GM12878 (cell line): Measurements from ENCODE around the gene DNAH11. TPM values are rescaled to one million over a fixed set of nuclear protein-coding genes. Genes with fewer than 3 reads are reported as not detected.

Experiments used
- ATAC-seq: fragments of 200-7000 bp; cut with Tn5 transposase; 3 replicates; pipeline ENCODE4 v1.9.1; 2020; ENCODE audit warnings: mild to moderate bottlenecking, moderate library complexity
- BruUV-seq: library from RNA; stranded (reverse); fragments of 400-500 nt; replicated peaks from 2 replicates; lab custom pipeline; 2021; lab: Mats Ljungman, UMichigan
- CTCF ChIA-PET: fragments of 300-600 bp; sonication (Branson Sonifier 250); formaldehyde crosslinking; extraction: SDS; loops from one replicate; lab custom pipeline; 2021; ENCODE audit warnings: inconsistent platforms; lab: Yijun Ruan, JAX
- POLR2A ChIA-PET: fragments of 350-600 bp; formaldehyde crosslinking; extraction: SDS; loops from one replicate; lab custom pipeline; 2021; ENCODE audit warnings: inconsistent platforms; lab: Charles Lee
- RAD21 ChIA-PET: fragments of 300-600 bp; sonication (Branson Sonifier 250); formaldehyde crosslinking; loops from one replicate; lab custom pipeline; 2023; ENCODE audit warnings: antibody characterized with exemption; ENCODE audit not compliant: unreplicated experiment; lab: Charles Lee
- SMC1A ChIA-PET: fragments of 300-600 bp; sonication (Branson Sonifier 250); formaldehyde crosslinking; loops from one replicate; lab custom pipeline; 2023; ENCODE audit not compliant: unreplicated experiment, uncharacterized antibody; lab: Charles Lee
- DNase-seq: peaks from one replicate; pipeline ENCODE4 v3.0.0-alpha.2; 2011; ENCODE audit warnings: low read depth, low spot score
- FAIRE-seq: peaks from 3 replicates; lab custom pipeline; 2011; peaks lifted over from hg19 to GRCh38; lab: Jason Lieb, UNC
- H2AFZ ChIP-seq: 2 replicates; pipeline ENCODE4 v1.6.0; 2011; ENCODE audit warnings: low read depth, low read length, control low read depth; ENCODE audit not compliant: control insufficient read depth
- H3K27ac ChIP-seq: 2 replicates; pipeline ENCODE4 v1.5.1; 2011; ENCODE audit warnings: control low read depth; ENCODE audit not compliant: control insufficient read depth, insufficient read depth
- H3K27me3 ChIP-seq, 2 experiments: replicated peaks in 1 of 2; 2 replicates each; pipeline versions ENCODE4 v1.6.0 to v1.6.1; 2011; ENCODE audit warnings: low read length in 1 of 2; ENCODE audit not compliant: control insufficient read depth in 2 of 2, insufficient read depth in 2 of 2
- H3K36me3 ChIP-seq, 2 experiments: 2 replicates each; pipeline ENCODE4 v1.5.1; 2011; ENCODE audit warnings: low read length in 1 of 2; ENCODE audit not compliant: control insufficient read depth in 2 of 2, insufficient read depth in 2 of 2
- H3K4me1 ChIP-seq: 2 replicates; pipeline ENCODE4 v1.6.1; 2011; ENCODE audit warnings: mild to moderate bottlenecking, low read length, moderate library complexity, mixed read lengths; ENCODE audit not compliant: control insufficient read depth, insufficient read depth
- H3K4me2 ChIP-seq: 2 replicates; pipeline ENCODE4 v1.6.0; 2011; ENCODE audit warnings: control low read depth; ENCODE audit not compliant: control insufficient read depth, insufficient read depth
- H3K4me3 ChIP-seq: fragments of 200-600 bp; sonication (generic); 2 replicates; pipeline ENCODE4 v1.5.1; 2016
- H3K79me2 ChIP-seq: 2 replicates; pipeline ENCODE4 v1.6.0; 2011; ENCODE audit warnings: low read length; ENCODE audit not compliant: control insufficient read depth, insufficient read depth
- H3K9ac ChIP-seq: 2 replicates; pipeline ENCODE4 v1.8.0; 2011; ENCODE audit warnings: low read length, control low read depth, mixed read lengths; ENCODE audit not compliant: control insufficient read depth, insufficient read depth
- H3K9me3 ChIP-seq: replicated peaks from 3 replicates; pipeline ENCODE4 v1.5.1; 2011; ENCODE audit warnings: mild to moderate bottlenecking, low read length; ENCODE audit not compliant: control insufficient read depth, insufficient read depth
- H4K20me1 ChIP-seq: 2 replicates; pipeline ENCODE4 v1.6.0; 2011; ENCODE audit not compliant: control insufficient read depth, insufficient read depth
- CTCF ChIP-seq, 3 experiments: IDR thresholded peaks in 2 of 3; conservative IDR thresholded peaks in 1 of 3; 2 replicates each; pipeline ENCODE4 v1.5.1; 2011; ENCODE audit warnings: low read depth in 3 of 3, low read length in 3 of 3, mild to moderate bottlenecking in 3 of 3, control low read depth in 2 of 3, moderate library complexity in 2 of 3, inconsistent platforms in 1 of 3, mixed read lengths in 1 of 3; ENCODE audit not compliant: control insufficient read depth in 2 of 3, insufficient read depth in 1 of 3; ENCODE audit errors: extremely low read depth in 1 of 3
- ETV6 ChIP-seq, 2 experiments: fragments of 450-650 bp in 1 of 2; IDR thresholded peaks in 1 of 2; conservative IDR thresholded peaks in 1 of 2; 2 replicates each; pipeline ENCODE4 v1.6.1; 2014; ENCODE audit warnings: antibody characterized with exemption in 1 of 2, borderline replicate concordance in 1 of 2, low read depth in 1 of 2, mild to moderate bottlenecking in 1 of 2, moderate library complexity in 1 of 2
- IRF4 ChIP-seq: IDR thresholded peaks from 2 replicates; pipeline ENCODE4 v1.6.1; 2011; ENCODE audit warnings: low read depth, low read length
- NR2F1 ChIP-seq: fragments of 450-650 bp; conservative IDR thresholded peaks from 2 replicates; pipeline ENCODE4 v1.6.1; 2017; ENCODE audit warnings: mild to moderate bottlenecking
- ZNF24 ChIP-seq: fragments of 450-650 bp; IDR thresholded peaks from 2 replicates; pipeline ENCODE4 v1.6.1; 2017; ENCODE audit warnings: antibody characterized with exemption, mild to moderate bottlenecking
- ZNF384 ChIP-seq: IDR thresholded peaks from 2 replicates; pipeline ENCODE4 v1.6.1; 2012; ENCODE audit warnings: low read depth, mild to moderate bottlenecking, low read length, improper control_type of control experiment, borderline replicate concordance
- WGBS: methylation state at CpG from one replicate; pipeline ENCODE4 v1.1.6; 2016; ENCODE audit warnings: low lambda C conversion rate; ENCODE audit not compliant: insufficient replicate concordance, insufficient coverage; ENCODE audit errors: missing lambda C conversion rate; 5-methylcytosine and 5-hydroxymethylcytosine counted together
- in situ Hi-C: fragments of 300-500 bp; cut with MboI; formaldehyde crosslinking; loops from 9 replicates; pipeline ENCODE4 v1.14.3; 2018; ENCODE audit warnings: mixed read lengths
- intact Hi-C: fragments of 100-400 bp; cut with micrococcal nuclease; formaldehyde crosslinking; loops from one replicate; pipeline ENCODE4 v1.14.2; 2022; ENCODE audit not compliant: unreplicated experiment
- polyA plus RNA-seq, 11 experiments: library from polyadenylated mRNA; depleted of rRNA in 4 of 11; unstranded in 6 of 11; stranded (reverse) in 5 of 11; fragments of >200 nt; fragmentation: Nextera tagmentation in 4 of 11; fragmentation: Illumina TruSeq in 1 of 11; extraction: Ambion mirVana in 4 of 11; extraction: Trizol in 1 of 11; gene quantifications; 1 replicate in 1 of 11; 2 replicates in 10 of 11; pipeline versions ENCODE4 v1.2.1 to v1.2.3, GENCODE V29; 2011 to 2016; ENCODE audit warnings: inconsistent platforms in 2 of 11, missing spikeins in 2 of 11, low read depth in 1 of 11
- total RNA-seq, 4 experiments: library from RNA; depleted of rRNA in 3 of 4; stranded (reverse); fragments of >200 nt in 3 of 4; fragmentation: Illumina TruSeq in 1 of 4; extraction: Trizol in 1 of 4; gene quantifications; 2 replicates each; pipeline versions ENCODE4 v1.2.1 to v1.2.3, GENCODE V29; 2013 to 2021

DNAH11 gene
- total and polyA plus RNA-seq, 10 of the 15 experiments (the other 5 are each of a cell fraction or from before 2014, with no cell fraction given) = 0.03 to 0.56 (median 0.10) TPM

- ATAC-seq = no peak
- no peaks in the 10 kb centered on the region for H3K27me3 ChIP-seq
- 0% methylated on average over 3 of the region's 3 CpGs for WGBS
- no peak for DNase-seq
- TF ChIP-seq ZNF24 (no peak), IRF4 (no peak), NR2F1 (no peak)
- TF ChIP-seq, all 136 proteins: peak for 0
- intact Hi-C loops (no loop called here), in situ Hi-C loops (no loop called here)
- H3K4me1 ChIP-seq = no peaks in the 10 kb centered on the region
- no peak overlapping the region for H3K4me2 ChIP-seq
- POLR2A ChIA-PET = no interaction called here
- H3K79me2 ChIP-seq = no peaks in the 10 kb centered on the region
- H3K36me3 ChIP-seq = no peaks in the 10 kb centered on the region
- SMC1A ChIA-PET = interaction anchor here (0.9 to 2.2 kb wide), 2 partner anchors 197 to 287 kb away, joined by 3 to 7 read pairs; no protein-coding TSS in a partner anchor
- H3K27ac ChIP-seq = no peak overlapping the region
- H3K4me3 ChIP-seq = no peak overlapping the region
- H4K20me1 ChIP-seq = no peaks in the 10 kb centered on the region
- no peaks in the 10 kb centered on the region for H3K9me3 ChIP-seq
- RAD21 ChIA-PET = no interaction called here
- no peak overlapping the region for H3K9ac ChIP-seq
- BruUV-seq = no TSS peak
- no peak overlapping the region for H2AFZ ChIP-seq
- no peak for FAIRE-seq
- CTCF ChIA-PET = no interaction called here
These were observed 7.2 kb downstream of the DNAH11 start for GRCh38 chr7:21550076-21550475.

GRCh38 chr7:21550821-21551531 lies 8.1 kb downstream of the DNAH11 start:
- Histone ChIP-seq H3K9ac (no peak overlapping the region), H3K27ac (no peak overlapping the region), H3K79me2 (no peaks in the 10 kb centered on the region), H3K4me3 (no peak overlapping the region), H2AFZ (no peak overlapping the region), H4K20me1 (no peaks in the 10 kb centered on the region), H3K4me1 (no peaks in the 10 kb centered on the region), H3K9me3 (no peaks in the 10 kb centered on the region)
- ATAC-seq (no peak), DNase-seq (no peak), FAIRE-seq (no peak)
- intact Hi-C loops (no loop called here), in situ Hi-C loops (no loop called here)
- 16% methylated on average over 6 of the region's 6 CpGs for WGBS
- RAD21 ChIA-PET = interaction anchor here (1.3 kb wide), 1 partner anchor 296 kb away, joined by 4 read pairs; no protein-coding TSS in a partner anchor
- BruUV-seq = no TSS peak
- CTCF ChIA-PET = interaction anchor here (0.6 to 1.2 kb wide), 3 partner anchors 17 to 295 kb away, joined by 3 to 5 read pairs (median 4); no protein-coding TSS in a partner anchor
- 0 out of 6 replicates have a peak, but pooled peaks of 1 of the 3 experiments have one; percentile 7 for TF ChIP-seq CTCF (IDR thresholded peaks at IDR 0.05 in 2 of 3, conservative IDR thresholded peaks at IDR 0.05 in 1 of 3; ENCODE audit: control insufficient read depth in 2 of 3, extremely low read depth in 1 of 3, insufficient read depth in 1 of 3, low read depth in 3 of 3, low read length in 3 of 3)
- TF ChIP-seq ETV6 (conservative IDR thresholded peaks at IDR 0.05 in 1 of 2, IDR thresholded peaks at IDR 0.05 in 1 of 2; ENCODE audit: borderline replicate concordance in 1 of 2, low read depth in 1 of 2) = no peak
- no peak for TF ChIP-seq ZNF384
- TF ChIP-seq, all 136 proteins: peak for 1
- no peaks in the 10 kb centered on the region for H3K36me3 ChIP-seq
- H3K4me2 ChIP-seq = no peak overlapping the region
- SMC1A ChIA-PET = interaction anchor here (0.6 to 2.2 kb wide), 4 partner anchors 127 to 295 kb away, joined by 3 to 9 read pairs (median 6); no protein-coding TSS in a partner anchor
- H3K27me3 ChIP-seq = no peaks in the 10 kb centered on the region
- POLR2A ChIA-PET = no interaction called here
